Ishikawa (cell line): ENCODE results near the gene ZFP1.

ENCODE experiments used
- CEBPB ChIP-seq: IDR thresholded peaks from 2 replicates; pipeline ENCODE4 v1.6.1; 2012
- CREB1 ChIP-seq: IDR thresholded peaks from 2 replicates; pipeline ENCODE4 v1.6.1; 2012; ENCODE audit warnings: low read depth
- EGR1 ChIP-seq: IDR thresholded peaks from 2 replicates; pipeline ENCODE4 v1.6.1; 2012
- EP300 ChIP-seq: IDR thresholded peaks from 2 replicates; pipeline ENCODE4 v1.6.1; 2012; ENCODE audit warnings: borderline replicate concordance
- FOXM1 ChIP-seq: IDR thresholded peaks from 2 replicates; pipeline ENCODE4 v1.6.1; 2012; ENCODE audit warnings: low read depth, borderline replicate concordance
- MAX ChIP-seq: IDR thresholded peaks from 2 replicates; pipeline ENCODE4 v1.6.1; 2012
- NFIC ChIP-seq: IDR thresholded peaks from 2 replicates; pipeline ENCODE4 v1.6.1; 2012
- RAD21 ChIP-seq: IDR thresholded peaks from 2 replicates; pipeline ENCODE4 v1.6.1; 2012; ENCODE audit warnings: low read depth
- REST ChIP-seq: IDR thresholded peaks from 2 replicates; pipeline ENCODE4 v1.6.1; 2012; ENCODE audit warnings: low read depth, mild to moderate bottlenecking
- TAF1 ChIP-seq: IDR thresholded peaks from 2 replicates; pipeline ENCODE4 v1.6.1; 2012; ENCODE audit warnings: low read depth, mild to moderate bottlenecking
- TCF12 ChIP-seq: IDR thresholded peaks from 2 replicates; pipeline ENCODE4 v1.6.1; 2012; ENCODE audit warnings: low read depth
- TEAD4 ChIP-seq: IDR thresholded peaks from 2 replicates; pipeline ENCODE4 v1.6.1; 2012
- USF1 ChIP-seq: IDR thresholded peaks from 2 replicates; pipeline ENCODE4 v1.6.1; 2012
- YY1 ChIP-seq: IDR thresholded peaks from 2 replicates; pipeline ENCODE4 v1.6.1; 2012; ENCODE audit warnings: low read depth
- ZBTB7A ChIP-seq: IDR thresholded peaks from 2 replicates; pipeline ENCODE4 v1.6.1; 2012; ENCODE audit warnings: low read depth

The ZFP1 gene

GRCh38 chr16:75203096-75203495 lies 54.8 kb downstream of the ZFP1 start:
- TF ChIP-seq RAD21 (no peak), NFIC (no peak), FOXM1 (no peak), MAX (no peak), REST (no peak), EGR1 (no peak), ZBTB7A (no peak), USF1 (no peak), TCF12 (no peak), TEAD4 (no peak), TAF1 (no peak), YY1 (no peak), EP300 (no peak), CEBPB (no peak), CREB1 (no peak)

- TF ChIP-seq USF1 (no peak), REST (no peak), NFIC (no peak), TCF12 (no peak), CEBPB (no peak), TAF1 (no peak), ZBTB7A (no peak), TEAD4 (no peak), EP300 (no peak), EGR1 (no peak), MAX (no peak)
Observed at GRCh38 chr16:75203667-75204409, 55.5 kb downstream of the ZFP1 start.

GRCh38 chr16:75204410-75204758 lies 56.1 kb downstream of the ZFP1 start:
- TF ChIP-seq YY1 (no peak), CEBPB (no peak), MAX (no peak), TAF1 (no peak), FOXM1 (no peak), TCF12 (no peak), EGR1 (no peak), ZBTB7A (no peak), CREB1 (no peak), USF1 (no peak), REST (no peak), RAD21 (no peak), TEAD4 (no peak), NFIC (no peak), EP300 (no peak)
